Smooth muscle cell (in vitro differentiated cells): ENCODE results near the gene FGD5. TPM values are rescaled to one million over a fixed set of nuclear protein-coding genes. Genes with fewer than 3 reads are reported as not detected.

ENCODE experiments used
- DNase-seq: peaks from one replicate; lab custom pipeline; 2025; ENCODE audit not compliant: unreplicated experiment; lab: John Stamatoyannopoulos, UW
- H2AFZ ChIP-seq: fragments of 200-600 bp; sonication (generic); 2 replicates; pipeline ENCODE4 v1.6.0; 2016; ENCODE audit warnings: antibody characterized with exemption, low read depth, mild to moderate bottlenecking
- H3F3A ChIP-seq: fragments of 200-600 bp; sonication (generic); 2 replicates; pipeline ENCODE4 v1.6.0; 2017; ENCODE audit warnings: antibody characterized with exemption, low read depth
- H3K27ac ChIP-seq: fragments of 200-600 bp; sonication (generic); 2 replicates; pipeline ENCODE4 v1.5.1; 2016; ENCODE audit warnings: low read depth, mild to moderate bottlenecking
- H3K27me3 ChIP-seq: fragments of 200-600 bp; sonication (generic); 2 replicates; pipeline ENCODE4 v1.6.1; 2016; ENCODE audit warnings: low read depth, mild to moderate bottlenecking
- H3K36me3 ChIP-seq: fragments of 200-600 bp; sonication (generic); 2 replicates; pipeline ENCODE4 v1.5.1; 2016; ENCODE audit warnings: low read depth
- H3K4me1 ChIP-seq: fragments of 200-600 bp; sonication (generic); 2 replicates; pipeline ENCODE4 v1.5.1; 2016; ENCODE audit warnings: low read depth
- H3K4me2 ChIP-seq: fragments of 200-600 bp; sonication (generic); 2 replicates; pipeline ENCODE4 v1.6.0; 2016; ENCODE audit warnings: mild to moderate bottlenecking
- H3K4me3 ChIP-seq: fragments of 200-600 bp; sonication (generic); 2 replicates; pipeline ENCODE4 v1.5.1; 2016; ENCODE audit warnings: mild to moderate bottlenecking
- H3K79me2 ChIP-seq: fragments of 200-600 bp; sonication (generic); 2 replicates; pipeline ENCODE4 v1.6.0; 2016; ENCODE audit warnings: low read depth, mild to moderate bottlenecking
- H3K9ac ChIP-seq: fragments of 200-600 bp; sonication (generic); 2 replicates; pipeline ENCODE4 v1.6.0; 2016; ENCODE audit warnings: low read depth
- H3K9me3 ChIP-seq: fragments of 200-600 bp; sonication (generic); replicated peaks from 2 replicates; pipeline ENCODE4 v1.5.1; 2016; ENCODE audit warnings: low read depth
- H4K20me1 ChIP-seq: fragments of 200-600 bp; sonication (generic); 2 replicates; pipeline ENCODE4 v1.6.0; 2016; ENCODE audit warnings: low read depth
- CTCF ChIP-seq: fragments of 200-600 bp; sonication (generic); IDR thresholded peaks from 2 replicates; pipeline ENCODE4 v1.5.1; 2017; ENCODE audit warnings: borderline replicate concordance, mild to moderate bottlenecking, antibody characterized with exemption; ENCODE audit not compliant: insufficient read depth, poor library complexity, severe bottlenecking
- WGBS: methylation state at CpG from one replicate; pipeline ENCODE4 v1.1.7; 2016; ENCODE audit warnings: low lambda C conversion rate; 5-methylcytosine and 5-hydroxymethylcytosine counted together
- polyA plus RNA-seq: library from polyadenylated mRNA; unstranded; fragments of >200 nt; fragmentation: Nextera tagmentation; extraction: Ambion mirVana; gene quantifications from 2 replicates; pipeline ENCODE4 v1.2.1, GENCODE V29; 2016
- total RNA-seq: library from RNA; depleted of rRNA; stranded (reverse); fragments of >200 nt; gene quantifications from 2 replicates; pipeline ENCODE4 v1.2.3, GENCODE V29; 2014

FGD5 gene
- total and polyA plus RNA-seq, 2 experiments from 2014 or later, result 0.63 to 0.71 TPM

- DNase-seq, result no peak
- Histone ChIP-seq H3K4me3 (no peak overlapping the region), H3K79me2 (no peaks in the 10 kb centered on the region), H4K20me1 (no peaks in the 10 kb centered on the region), H3K4me2 (no peak overlapping the region), H3K36me3 (no peaks in the 10 kb centered on the region), H2AFZ (no peak overlapping the region), H3K9me3 (peaks cover 5% of the 10 kb centered on the region), H3K27ac (no peak overlapping the region), H3K27me3 (no peaks in the 10 kb centered on the region), H3K4me1 (no peaks in the 10 kb centered on the region), H3K9ac (no peak overlapping the region), H3F3A (no peaks in the 10 kb centered on the region)
- TF ChIP-seq CTCF, result no peak
- WGBS, result 63% methylated on average over 2 of the region's 2 CpGs
These were observed 35.2 kb upstream of the FGD5 start for GRCh38 chr3:14783480-14784086.

- H2AFZ ChIP-seq, result no peak overlapping the region
- H3K4me3 ChIP-seq, result no peak overlapping the region
- H3K4me1 ChIP-seq, result no peaks in the 10 kb centered on the region
- H4K20me1 ChIP-seq, result no peaks in the 10 kb centered on the region
- H3K27me3 ChIP-seq, result no peaks in the 10 kb centered on the region
- no peaks in the 10 kb centered on the region for H3K79me2 ChIP-seq
- H3F3A ChIP-seq, result no peaks in the 10 kb centered on the region
- no peaks in the 10 kb centered on the region for H3K9me3 ChIP-seq
- H3K9ac ChIP-seq, result no peak overlapping the region
- 54% methylated on average over 8 of the region's 8 CpGs for WGBS
- no peak for TF ChIP-seq CTCF
- H3K4me2 ChIP-seq, result no peak overlapping the region
- no peaks in the 10 kb centered on the region for H3K36me3 ChIP-seq
- H3K27ac ChIP-seq, result no peak overlapping the region
- DNase-seq, result no peak
These were observed 34.6 kb upstream of the FGD5 start for GRCh38 chr3:14784087-14784681.

- no peaks in the 10 kb centered on the region for H3K79me2 ChIP-seq
- DNase-seq, result no peak
- 85% methylated on average over 20 of the region's 20 CpGs for WGBS
- H3K4me1 ChIP-seq, result no peaks in the 10 kb centered on the region
- no peak overlapping the region for H3K9ac ChIP-seq
- no peak for TF ChIP-seq CTCF
- H3F3A ChIP-seq, result no peaks in the 10 kb centered on the region
- H3K27me3 ChIP-seq, result no peaks in the 10 kb centered on the region
- H3K9me3 ChIP-seq, result no peaks in the 10 kb centered on the region
- no peaks in the 10 kb centered on the region for H4K20me1 ChIP-seq
- no peak overlapping the region for H2AFZ ChIP-seq
- no peak overlapping the region for H3K27ac ChIP-seq
- H3K4me3 ChIP-seq, result no peak overlapping the region
- H3K4me2 ChIP-seq, result no peak overlapping the region
- H3K36me3 ChIP-seq, result no peaks in the 10 kb centered on the region
These were observed 33.3 kb upstream of the FGD5 start for GRCh38 chr3:14785207-14786155.
